Left lung (tissue), 10 donors: ENCODE measurements around the gene MATN1. TPM values are rescaled to one million over a fixed set of nuclear protein-coding genes. Genes with fewer than 3 reads are reported as not detected.

Experiments used
- ATAC-seq: fragments of 200-7000 bp; cut with Tn5 transposase; one replicate; pipeline ENCODE4 v1.9.1; 2020; ENCODE audit warnings: moderate library complexity
- DNase-seq, 4 donors: peaks; one replicate each; pipeline ENCODE4 v3.0.0-alpha.2; 2013 to 2020
- H3K27ac ChIP-seq, 2 donors: fragments of 200-600 bp; sonication (generic) in 1 of 2; one replicate each; pipeline versions ENCODE4 v1.5.0 to v1.8.0; 2020 to 2021
- H3K27me3 ChIP-seq, 2 donors: fragments of 200-600 bp; sonication (generic) in 1 of 2; one replicate each; pipeline versions ENCODE4 v1.5.0 to v1.8.0; 2020 to 2021
- H3K36me3 ChIP-seq, 2 donors: fragments of 200-600 bp; sonication (generic) in 1 of 2; one replicate each; pipeline versions ENCODE4 v1.5.0 to v1.8.0; 2020 to 2021
- H3K4me1 ChIP-seq, 2 donors: fragments of 200-600 bp; one replicate each; pipeline ENCODE4 v1.8.0; 2021
- H3K4me3 ChIP-seq, 2 donors: fragments of 200-600 bp; sonication (generic) in 1 of 2; one replicate each; pipeline versions ENCODE4 v1.5.0 to v1.8.0; 2020 to 2021; ENCODE audit warnings: mild to moderate bottlenecking in 1 of 2
- H3K9me3 ChIP-seq, 2 donors: fragments of 200-600 bp; sonication (generic) in 1 of 2; one replicate each; pipeline versions ENCODE4 v1.5.0 to v1.8.0; 2020 to 2021
- intact Hi-C, 2 donors: fragments of 100-400 bp; cut with DNase I; formaldehyde crosslinking; loops; one replicate each; pipeline versions ENCODE4 v1.11.2 to v1.14.2; 2022
- polyA plus RNA-seq, 6 donors: library from polyadenylated mRNA; unstranded; fragments of 120-200 nt; gene quantifications; one replicate each; pipeline ENCODE4 v1.2.1, GENCODE V29; 2013; ENCODE audit not compliant: insufficient read length in 6 of 6
- total RNA-seq, 2 donors: library from RNA; stranded (reverse); fragmentation: NEBNext Ultra II Directional; extraction: Animal tissue kit (Norgen Biotek cat#: 25700); gene quantifications; one replicate each; pipeline ENCODE4 v1.2.1, GENCODE V29; 2021
- TF ChIP-seq, protein P1 (sequence below), 2 donors: fragments of 200-600 bp; sonication (generic) in 1 of 2; IDR thresholded peaks; one replicate each; pipeline versions ENCODE4 v1.5.0 to v1.8.0; 2021; ENCODE audit warnings: antibody characterized with exemption in 2 of 2
- donor health status: DM: no; HTN: yes; CAD: no.
- donor health status: DM: no; HTN: no; CAD: no.

The MATN1 gene
- total and polyA plus RNA-seq, 8 donors = 0.08 to 1.1 (median 0.43) TPM; not detected in 1

DNA sequence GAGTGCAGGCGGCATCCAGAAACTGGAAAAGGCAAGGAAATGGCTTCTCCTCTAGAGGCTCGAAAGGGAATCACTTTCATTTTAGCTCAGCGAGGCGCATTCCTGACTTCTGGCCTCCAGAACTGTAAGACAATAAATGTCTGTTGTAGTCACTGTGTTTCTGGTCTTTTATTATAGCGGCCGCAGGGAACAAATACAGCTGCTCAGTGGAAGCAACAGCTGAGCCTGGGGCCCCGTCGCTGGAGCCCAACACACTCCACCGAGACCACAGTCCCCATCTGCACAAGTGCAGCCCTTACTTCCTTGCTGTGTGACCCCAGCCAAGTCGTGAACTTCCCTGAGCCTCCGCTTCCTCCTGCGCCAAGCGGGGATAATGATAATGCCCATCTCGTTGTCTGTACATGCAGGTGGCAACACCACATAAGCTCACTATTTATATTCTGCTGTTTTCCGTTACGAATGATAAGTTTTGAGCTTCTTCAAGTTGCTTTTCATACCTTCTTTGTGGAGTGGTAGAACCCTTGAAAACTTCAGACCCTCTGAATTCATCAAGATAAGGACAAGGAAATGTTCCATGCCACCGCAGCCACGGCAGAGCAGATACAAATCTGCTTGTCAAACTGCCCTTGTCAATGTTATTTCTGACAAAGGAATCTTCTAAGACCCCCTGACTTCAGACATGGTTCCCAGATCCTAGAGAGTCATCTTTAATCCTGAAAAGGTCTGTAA, 37.4 kb upstream of the MATN1 start:
- TF ChIP-seq, protein P1, sequence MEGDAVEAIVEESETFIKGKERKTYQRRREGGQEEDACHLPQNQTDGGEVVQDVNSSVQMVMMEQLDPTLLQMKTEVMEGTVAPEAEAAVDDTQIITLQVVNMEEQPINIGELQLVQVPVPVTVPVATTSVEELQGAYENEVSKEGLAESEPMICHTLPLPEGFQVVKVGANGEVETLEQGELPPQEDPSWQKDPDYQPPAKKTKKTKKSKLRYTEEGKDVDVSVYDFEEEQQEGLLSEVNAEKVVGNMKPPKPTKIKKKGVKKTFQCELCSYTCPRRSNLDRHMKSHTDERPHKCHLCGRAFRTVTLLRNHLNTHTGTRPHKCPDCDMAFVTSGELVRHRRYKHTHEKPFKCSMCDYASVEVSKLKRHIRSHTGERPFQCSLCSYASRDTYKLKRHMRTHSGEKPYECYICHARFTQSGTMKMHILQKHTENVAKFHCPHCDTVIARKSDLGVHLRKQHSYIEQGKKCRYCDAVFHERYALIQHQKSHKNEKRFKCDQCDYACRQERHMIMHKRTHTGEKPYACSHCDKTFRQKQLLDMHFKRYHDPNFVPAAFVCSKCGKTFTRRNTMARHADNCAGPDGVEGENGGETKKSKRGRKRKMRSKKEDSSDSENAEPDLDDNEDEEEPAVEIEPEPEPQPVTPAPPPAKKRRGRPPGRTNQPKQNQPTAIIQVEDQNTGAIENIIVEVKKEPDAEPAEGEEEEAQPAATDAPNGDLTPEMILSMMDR (IDR thresholded peaks at IDR 0.05) = no peak
- H3K36me3 ChIP-seq = no peaks in the 10 kb centered on the region
- ATAC-seq = no peak
- peaks cover 0 to 42% of the 10 kb centered on the region in 2 donors for H3K4me1 ChIP-seq
- no peak for DNase-seq
- no peaks in the 10 kb centered on the region for H3K9me3 ChIP-seq
- H3K27me3 ChIP-seq = no peaks in the 10 kb centered on the region
- no peak overlapping the region for H3K4me3 ChIP-seq
- intact Hi-C loops = no loop called here
- H3K27ac ChIP-seq = no peak overlapping the region

GRCh38 chr1:30759718-30760281, 36.4 kb upstream of the MATN1 start:
- Histone ChIP-seq H3K4me1 (peaks cover 0 to 49% of the 10 kb centered on the region in 2 donors), H3K4me3 (no peak overlapping the region), H3K36me3 (no peaks in the 10 kb centered on the region), H3K27me3 (no peaks in the 10 kb centered on the region), H3K27ac (no peak overlapping the region), H3K9me3 (no peaks in the 10 kb centered on the region)
- ATAC-seq (no peak), DNase-seq (no peak)
- intact Hi-C loops = no loop called here
- TF ChIP-seq, protein P1 (IDR thresholded peaks at IDR 0.05) = no peak

GRCh38 chr1:30758785-30759380, 35.5 kb upstream of the MATN1 start:
- ATAC-seq (no peak), DNase-seq (no peak)
- H3K4me3 ChIP-seq = no peak overlapping the region
- H3K36me3 ChIP-seq = no peaks in the 10 kb centered on the region
- intact Hi-C loops = no loop called here
- peaks cover 0 to 58% of the 10 kb centered on the region in 2 donors for H3K4me1 ChIP-seq
- peaks cover 0 to 5% of the 10 kb centered on the region in 2 donors for H3K27me3 ChIP-seq
- peak overlapping the region in 1 of 2 donors; percentile 98 for H3K27ac ChIP-seq
- H3K9me3 ChIP-seq = no peaks in the 10 kb centered on the region
- TF ChIP-seq, protein P1 (IDR thresholded peaks at IDR 0.05) = no peak

DNA sequence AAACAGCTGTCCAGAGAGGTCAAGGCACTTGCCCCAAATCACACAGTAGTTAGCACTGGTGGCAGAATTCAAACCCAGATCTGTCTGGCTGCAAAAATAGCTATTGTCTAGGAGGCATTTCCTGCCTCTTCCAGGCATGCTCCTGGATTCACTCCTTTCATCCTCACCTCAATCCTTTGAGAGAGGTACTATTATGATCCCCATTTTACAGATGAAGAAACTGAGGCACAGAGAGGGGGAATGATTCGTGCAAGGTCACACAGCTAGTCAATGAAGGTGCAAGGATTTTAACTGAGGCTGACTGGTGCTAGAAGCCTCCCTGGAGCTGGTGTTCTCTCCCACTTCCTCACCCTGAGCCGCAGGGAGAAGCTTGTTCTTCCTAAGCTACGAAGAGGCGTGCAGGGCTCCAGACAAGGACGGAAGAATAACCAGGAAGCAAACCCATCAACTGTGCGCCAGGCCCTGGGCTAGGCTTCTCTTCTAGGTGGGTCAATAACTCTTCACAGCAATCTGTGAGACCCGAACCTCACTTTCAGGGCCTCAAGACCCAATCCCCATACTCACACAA, 34.8 kb upstream of the MATN1 start:
- intact Hi-C loops = no loop called here
- DNase-seq = no peak
- no peak for ATAC-seq
- Histone ChIP-seq H3K27me3 (peaks cover 0 to 5% of the 10 kb centered on the region in 2 donors), H3K27ac (peak overlapping the region; percentile 88 to 98), H3K4me1 (peaks cover 0 to 65% of the 10 kb centered on the region in 2 donors), H3K36me3 (no peaks in the 10 kb centered on the region), H3K4me3 (peak overlapping the region in 1 of 2 donors; percentile 70), H3K9me3 (no peaks in the 10 kb centered on the region)
- TF ChIP-seq, protein P1 (IDR thresholded peaks at IDR 0.05) = no peak
